KOPT-K1 (cell line): Measurements from ENCODE around the gene CD274.
A peak's percentile ranks its signal among the peaks of the same experiment; 100 is the strongest.
"Not testable (repeated sequence)": the region's sequence is repeated elsewhere in the genome, so short reads cannot be mapped to it uniquely, and the experiment has no call there.

Source experiments
- H3K27ac ChIP-seq: fragments of 200-600 bp; sonication (generic); 2 replicates; pipeline ENCODE4 v1.5.1; 2016; ENCODE audit warnings: antibody characterized with exemption, mild to moderate bottlenecking, low read depth, low read length; ENCODE audit not compliant: poor library complexity, severe bottlenecking
- H3K36me3 ChIP-seq: fragments of 200-600 bp; sonication (generic); 2 replicates; pipeline ENCODE4 v1.5.1; 2017; ENCODE audit warnings: antibody characterized with exemption, mild to moderate bottlenecking, low read length, moderate library complexity; ENCODE audit not compliant: insufficient read depth
- H3K9me3 ChIP-seq: fragments of 200-600 bp; sonication (generic); 2 replicates; pipeline ENCODE4 v1.5.1; 2017; ENCODE audit warnings: antibody characterized with exemption, low read length, mild to moderate bottlenecking; ENCODE audit not compliant: insufficient read depth, poor library complexity, severe bottlenecking

The CD274 gene

DNA sequence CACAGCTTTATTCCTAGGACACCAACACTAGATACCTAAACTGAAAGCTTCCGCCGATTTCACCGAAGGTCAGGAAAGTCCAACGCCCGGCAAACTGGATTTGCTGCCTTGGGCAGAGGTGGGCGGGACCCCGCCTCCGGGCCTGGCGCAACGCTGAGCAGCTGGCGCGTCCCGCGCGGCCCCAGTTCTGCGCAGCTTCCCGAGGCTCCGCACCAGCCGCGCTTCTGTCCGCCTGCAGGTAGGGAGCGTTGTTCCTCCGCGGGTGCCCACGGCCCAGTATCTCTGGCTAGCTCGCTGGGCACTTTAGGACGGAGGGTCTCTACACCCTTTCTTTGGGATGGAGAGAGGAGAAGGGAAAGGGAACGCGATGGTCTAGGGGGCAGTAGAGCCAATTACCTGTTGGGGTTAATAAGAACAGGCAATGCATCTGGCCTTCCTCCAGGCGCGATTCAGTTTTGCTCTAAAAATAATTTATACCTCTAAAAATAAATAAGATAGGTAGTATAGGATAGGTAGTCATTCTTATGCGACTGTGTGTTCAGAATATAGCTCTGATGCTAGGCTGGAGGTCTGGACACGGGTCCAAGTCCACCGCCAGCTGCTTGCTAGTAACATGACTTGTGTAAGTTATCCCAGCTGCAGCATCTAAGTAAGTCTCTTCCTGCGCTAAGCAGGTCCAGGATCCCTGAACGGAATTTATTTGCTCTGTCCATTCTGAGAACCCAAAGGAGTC is at the start of gene CD274:
Gene CD274 (plus strand): TSS at position 184 of the 733 bp plus-strand sequence. CDS start 5,572 bp downstream, outside the sequence.
- H3K9me3 ChIP-seq, result no peaks in the 10 kb centered on the region
- peak within 1 kb of the TSS; percentile 54 for H3K27ac ChIP-seq
- H3K36me3 ChIP-seq, result no peaks in the 10 kb centered on the region

DNA sequence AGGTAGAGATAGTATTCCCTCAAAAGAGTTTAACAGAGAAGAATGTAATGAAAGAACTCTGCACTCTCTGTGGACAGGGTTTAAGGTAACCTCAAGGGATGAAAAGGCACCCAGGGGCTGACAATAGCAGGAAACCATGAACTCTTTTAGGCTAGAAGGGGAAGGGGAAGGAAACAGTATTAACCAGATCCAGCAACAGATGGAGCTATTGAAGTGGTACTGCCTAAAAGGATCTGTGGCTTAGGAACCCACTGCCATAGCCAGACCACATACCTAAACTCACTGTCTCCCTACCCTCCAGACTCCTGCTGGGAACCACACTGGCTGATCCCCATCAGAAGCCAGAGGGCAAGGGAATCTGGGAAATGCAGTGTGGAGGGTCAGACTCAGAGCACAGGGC is 48.1 kb upstream of the CD274 start:
- H3K27ac ChIP-seq, result no peak overlapping the region
- no peaks in the 10 kb centered on the region for H3K36me3 ChIP-seq
- H3K9me3 ChIP-seq, result peaks cover 18% of the 10 kb centered on the region

DNA sequence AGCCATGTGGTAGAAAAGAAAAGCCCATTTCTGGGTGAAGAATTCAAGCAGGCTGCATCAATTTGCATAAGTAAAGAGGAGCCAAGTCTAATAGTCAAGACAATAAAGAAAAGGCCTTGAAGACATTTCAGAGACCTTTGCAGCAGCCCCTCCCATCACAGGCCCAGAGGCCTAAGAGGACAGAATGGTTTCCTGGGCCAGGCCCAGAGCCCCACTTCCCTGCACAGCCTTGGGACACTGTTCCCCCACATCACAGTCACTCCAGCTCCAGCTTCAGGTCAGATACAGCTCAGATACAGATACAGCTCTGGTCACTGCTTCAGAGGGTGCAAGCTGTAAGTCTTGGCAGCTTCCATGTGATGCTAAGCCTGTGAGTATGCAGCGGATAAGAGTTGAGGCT is 41.7 kb upstream of the CD274 start:
- Histone ChIP-seq H3K27ac (no peak overlapping the region), H3K9me3 (peaks cover 43% of the 10 kb centered on the region), H3K36me3 (no peaks in the 10 kb centered on the region)

DNA sequence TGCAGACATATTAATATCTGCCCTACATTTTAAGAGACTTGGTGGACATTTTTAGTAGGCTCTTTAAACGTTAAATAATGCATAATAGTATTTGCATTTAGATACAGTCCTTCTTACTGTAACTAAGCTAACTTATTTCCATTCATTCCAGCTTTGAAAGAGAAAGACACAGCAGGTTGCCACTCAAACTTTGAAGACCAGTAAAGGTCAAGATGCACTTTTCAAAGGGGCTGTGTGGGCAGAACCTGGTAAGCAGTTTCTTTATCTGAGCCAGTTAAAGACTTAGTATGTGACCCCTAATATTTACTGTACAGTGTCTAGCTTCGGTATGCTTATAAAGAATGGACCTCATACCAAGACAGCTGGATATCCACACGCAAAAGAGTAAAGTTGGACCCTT is 33.4 kb upstream of the CD274 start:
- Histone ChIP-seq H3K36me3 (no peaks in the 10 kb centered on the region), H3K9me3 (no peaks in the 10 kb centered on the region), H3K27ac (no peak overlapping the region)

DNA sequence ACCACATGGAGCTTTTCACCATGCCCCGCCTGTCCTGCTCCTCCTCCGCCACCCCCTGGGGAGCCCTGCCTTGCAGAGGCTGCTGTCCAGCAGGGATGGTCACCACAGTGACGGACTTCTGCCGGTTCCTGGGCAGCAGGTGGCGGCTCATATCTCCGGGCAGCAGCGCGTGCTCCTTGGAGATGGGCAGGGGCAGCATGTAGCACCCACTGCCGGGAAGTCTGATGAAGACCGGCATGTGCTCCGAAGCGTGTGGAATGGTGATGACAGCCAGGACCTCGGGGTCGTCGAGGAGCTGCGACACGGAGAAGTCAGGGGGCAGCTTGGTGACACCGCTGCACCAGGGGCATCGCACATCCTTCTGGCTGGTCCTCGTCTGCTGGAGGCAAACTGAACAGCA is 31.9 kb upstream of the CD274 start:
- Histone ChIP-seq H3K27ac (no peak overlapping the region), H3K36me3 (no peaks in the 10 kb centered on the region), H3K9me3 (no peaks in the 10 kb centered on the region)

DNA sequence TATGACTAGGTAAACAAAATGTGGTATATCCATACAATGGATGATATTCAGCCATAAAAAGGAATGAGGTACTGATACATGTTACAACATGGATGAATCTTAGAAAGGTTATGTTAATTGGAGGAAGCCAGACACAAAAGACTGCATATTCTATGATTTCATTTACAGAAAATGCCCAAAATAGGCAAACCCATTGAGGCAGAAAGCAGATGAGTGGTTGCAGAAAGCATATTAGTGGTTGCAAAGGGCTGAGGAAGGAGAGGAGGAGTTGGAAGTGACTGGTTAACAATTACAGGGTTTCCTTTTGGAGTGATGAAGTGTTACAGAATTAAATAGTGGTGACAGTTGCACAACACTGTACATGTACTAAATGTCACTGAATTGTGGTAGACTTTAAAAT is 30.4 kb upstream of the CD274 start:
- Histone ChIP-seq H3K9me3 (no peaks in the 10 kb centered on the region), H3K36me3 (no peaks in the 10 kb centered on the region), H3K27ac (no peak overlapping the region)

DNA sequence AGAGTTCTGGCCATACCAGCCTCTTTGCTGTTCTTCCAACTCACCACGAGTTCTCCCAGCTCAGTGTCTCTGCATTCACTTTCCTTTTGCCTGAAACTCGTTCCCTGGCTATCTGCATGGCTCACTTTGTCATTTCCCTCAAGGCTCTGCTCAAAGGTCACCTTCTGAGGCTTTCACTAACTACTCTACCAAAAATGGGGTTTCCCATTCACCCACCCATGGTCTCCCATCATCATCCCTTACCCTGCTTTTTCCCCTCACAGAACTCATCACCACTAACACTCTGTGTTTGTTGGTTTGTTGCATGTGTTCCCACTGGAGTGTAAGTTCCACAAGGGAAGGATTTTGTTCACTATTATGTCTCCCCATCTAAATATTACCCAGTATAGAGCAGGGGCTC is 29.2 kb upstream of the CD274 start:
- no peak overlapping the region for H3K27ac ChIP-seq

DNA sequence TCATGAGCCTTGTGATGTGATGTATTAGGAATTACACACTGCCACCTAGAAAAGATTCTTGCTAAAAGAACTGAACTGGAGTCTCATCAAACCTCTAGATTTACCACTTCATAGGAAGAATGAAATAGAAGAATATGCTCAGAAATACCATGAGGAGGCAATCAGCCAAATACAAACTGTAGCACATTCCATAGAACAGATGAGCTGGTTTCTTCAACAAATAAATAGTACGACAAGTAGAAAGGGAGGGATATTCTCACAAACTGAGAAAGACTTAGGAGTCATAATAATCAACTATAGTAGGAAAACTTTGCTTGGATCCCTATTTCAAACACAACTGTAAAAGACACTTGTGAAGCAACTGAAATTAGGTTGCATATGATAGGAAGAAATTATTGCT is 28.1 kb upstream of the CD274 start:
- H3K9me3 ChIP-seq, result no peaks in the 10 kb centered on the region
- no peak overlapping the region for H3K27ac ChIP-seq
- H3K36me3 ChIP-seq, result no peaks in the 10 kb centered on the region

More for the DNA sequence above, 29.2 kb upstream of the CD274 start:
- Histone ChIP-seq H3K36me3 (no peaks in the 10 kb centered on the region), H3K9me3 (no peaks in the 10 kb centered on the region)

DNA sequence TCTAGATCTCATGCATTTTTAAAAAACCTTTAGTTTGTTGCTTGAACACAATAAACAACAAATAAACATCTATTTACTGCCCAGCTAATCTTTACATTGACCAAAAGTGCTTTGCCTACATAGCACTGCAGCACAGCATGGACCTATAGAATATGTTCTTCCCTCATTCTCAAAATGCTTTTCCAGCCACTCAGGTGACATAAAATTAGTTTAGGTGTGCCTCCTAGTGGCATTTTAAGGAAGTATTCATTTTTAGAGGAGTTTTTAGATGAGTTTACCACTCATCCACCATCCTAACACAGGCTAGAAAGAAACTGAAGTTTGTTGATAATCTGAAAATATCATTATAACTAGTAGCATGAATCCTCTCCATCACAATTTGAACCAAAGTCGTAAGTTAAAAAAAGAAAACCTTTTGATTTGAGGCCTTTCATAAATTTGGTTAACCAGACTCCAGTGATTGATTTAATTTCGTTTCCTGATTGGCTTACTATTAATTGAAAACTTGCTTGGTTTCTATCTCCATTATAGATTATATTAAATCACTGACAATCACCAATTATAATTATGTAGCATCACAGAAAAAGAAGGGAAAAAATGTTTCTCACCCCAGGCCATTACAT is 25.2 kb upstream of the CD274 start:
- H3K9me3 ChIP-seq, result no peaks in the 10 kb centered on the region
- H3K36me3 ChIP-seq, result peaks cover 7% of the 10 kb centered on the region; the same call in 1 of the 2 replicates
- no peak overlapping the region for H3K27ac ChIP-seq

DNA sequence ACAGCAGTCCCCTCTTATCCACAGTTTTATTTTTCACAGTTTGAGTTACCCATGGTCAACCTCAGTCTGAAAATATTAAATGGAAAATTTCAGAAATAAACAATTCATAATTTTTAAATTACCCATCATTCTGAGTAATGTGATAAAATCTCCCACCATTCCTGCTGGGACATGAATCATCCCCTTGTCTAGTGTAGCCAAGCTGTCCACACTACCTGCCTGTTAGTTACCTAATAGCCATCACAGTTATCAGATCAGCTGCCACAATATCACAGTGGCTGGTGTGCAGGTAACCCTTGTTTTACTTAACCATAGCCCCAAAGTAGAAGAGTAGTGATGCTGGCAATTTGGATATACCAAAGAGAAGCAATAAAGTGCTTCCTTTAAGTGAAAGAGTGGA is 23.3 kb upstream of the CD274 start:
- Histone ChIP-seq H3K27ac (no peak overlapping the region), H3K36me3 (peaks cover 17% of the 10 kb centered on the region), H3K9me3 (no peaks in the 10 kb centered on the region)

DNA sequence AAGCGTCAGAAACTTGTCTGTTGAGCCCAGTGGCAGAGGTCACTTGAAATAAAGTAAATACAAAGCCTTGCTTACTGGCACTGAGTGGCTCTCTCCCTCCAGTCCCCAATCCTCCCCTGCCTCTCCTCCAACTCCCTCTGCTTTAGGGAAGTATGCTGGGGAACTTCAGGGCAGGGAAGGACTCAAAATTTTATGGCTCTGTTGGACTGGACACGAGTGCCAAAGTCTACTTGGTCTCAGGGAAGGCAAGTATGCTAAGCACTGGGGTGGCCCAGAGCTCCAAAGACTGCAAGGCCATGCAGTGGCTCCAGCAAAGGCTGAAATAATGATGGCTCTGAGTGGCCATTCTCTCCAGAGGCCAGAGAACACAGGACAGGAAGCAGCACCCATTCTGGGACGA is 22.2 kb upstream of the CD274 start:
- H3K27ac ChIP-seq, result no peak overlapping the region
- H3K9me3 ChIP-seq, result peaks cover 3% of the 10 kb centered on the region
- H3K36me3 ChIP-seq, result peaks cover 22% of the 10 kb centered on the region

DNA sequence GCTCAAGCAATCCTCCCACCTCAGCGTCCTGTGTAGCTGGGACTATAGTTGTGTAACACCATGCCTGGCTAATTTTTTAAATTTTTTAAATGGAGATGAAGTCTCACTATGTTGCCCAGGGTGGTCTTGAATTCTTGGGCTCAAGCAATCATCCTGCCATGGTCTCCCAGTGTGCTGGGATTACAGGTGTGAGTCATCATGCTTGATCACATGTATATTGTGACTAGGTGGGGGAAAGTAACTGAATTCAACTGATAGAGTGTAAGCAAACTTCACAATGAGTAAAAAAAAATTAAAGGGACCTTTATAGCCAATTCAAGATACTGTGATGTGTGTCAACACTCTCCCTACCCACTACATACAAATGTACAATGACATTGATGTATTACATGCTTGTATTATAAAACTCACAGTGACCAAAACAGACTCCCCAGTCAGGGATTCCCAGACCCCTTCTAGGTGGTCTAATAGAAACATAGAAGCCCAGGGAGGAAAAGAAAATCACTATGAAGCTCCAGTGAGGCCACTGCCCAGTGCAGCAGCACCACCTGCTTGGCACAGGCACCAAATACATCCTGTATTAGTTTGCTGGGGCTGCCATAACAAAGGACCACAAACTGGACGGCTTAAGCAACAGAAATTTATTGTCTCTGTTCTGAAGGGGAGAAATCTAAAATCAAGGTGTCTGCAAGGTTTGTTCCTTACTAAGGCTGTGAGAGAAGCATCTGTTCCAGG is 21.4 kb upstream of the CD274 start:
- Histone ChIP-seq H3K27ac (no peak overlapping the region), H3K36me3 (peaks cover 22% of the 10 kb centered on the region), H3K9me3 (peaks cover 7% of the 10 kb centered on the region)

DNA sequence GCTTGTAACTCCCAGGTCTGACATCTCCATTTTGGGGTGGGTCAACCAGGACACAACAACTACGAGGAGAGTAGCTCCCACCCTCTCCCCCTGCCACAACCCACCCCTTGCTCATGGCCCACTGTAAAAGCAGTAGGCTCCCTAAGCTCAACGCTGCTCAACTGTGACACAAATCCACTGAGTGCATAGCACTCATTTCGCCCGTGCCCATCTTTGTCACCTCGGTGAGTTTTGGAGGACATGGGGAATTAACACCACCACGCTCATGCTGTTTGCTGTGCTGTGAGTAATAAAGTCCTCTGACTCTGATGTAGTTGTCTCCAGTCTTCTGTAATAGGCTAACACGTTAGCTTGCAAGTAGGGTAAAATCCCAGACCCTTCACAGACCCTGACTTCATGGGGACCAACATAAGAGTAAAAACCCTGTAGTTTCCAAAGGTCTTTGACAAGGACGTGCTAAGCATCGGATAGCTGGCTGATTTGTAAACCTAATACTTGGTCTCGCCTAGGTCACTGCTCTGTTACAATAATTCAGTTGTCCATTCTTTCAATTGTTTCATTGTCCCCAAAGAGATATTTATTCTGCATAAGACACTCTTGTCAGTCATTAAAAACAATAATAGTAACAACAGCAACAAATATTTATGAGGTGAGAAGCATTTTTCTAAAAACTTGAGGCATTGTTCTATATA is 20.3 kb upstream of the CD274 start:
- peaks cover 22% of the 10 kb centered on the region for H3K36me3 ChIP-seq
- peaks cover 14% of the 10 kb centered on the region for H3K9me3 ChIP-seq

DNA sequence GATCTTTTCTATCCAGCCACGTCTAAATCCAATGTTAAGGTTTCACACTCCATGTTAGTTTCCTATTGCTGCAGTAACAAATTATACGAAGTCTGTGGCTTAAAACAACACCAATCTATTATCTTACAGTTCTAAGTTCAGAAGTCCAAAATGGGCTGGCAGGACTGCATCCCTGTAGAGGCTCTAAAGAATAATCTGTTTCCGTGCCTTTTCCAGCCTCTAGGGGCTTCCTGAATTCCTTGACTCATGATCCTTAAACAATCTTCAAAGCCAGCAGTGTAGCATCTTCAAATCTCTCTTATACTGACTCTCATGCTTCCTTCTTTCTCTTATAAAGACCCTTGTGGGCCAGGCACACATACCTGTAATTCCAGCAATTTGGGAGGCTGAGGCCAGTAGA is 19.4 kb upstream of the CD274 start:
- no peak overlapping the region for H3K27ac ChIP-seq
- H3K9me3 ChIP-seq, result peaks cover 14% of the 10 kb centered on the region
- H3K36me3 ChIP-seq, result peaks cover 29% of the 10 kb centered on the region

More for the DNA sequence above, 20.3 kb upstream of the CD274 start:
- no peak overlapping the region for H3K27ac ChIP-seq

DNA sequence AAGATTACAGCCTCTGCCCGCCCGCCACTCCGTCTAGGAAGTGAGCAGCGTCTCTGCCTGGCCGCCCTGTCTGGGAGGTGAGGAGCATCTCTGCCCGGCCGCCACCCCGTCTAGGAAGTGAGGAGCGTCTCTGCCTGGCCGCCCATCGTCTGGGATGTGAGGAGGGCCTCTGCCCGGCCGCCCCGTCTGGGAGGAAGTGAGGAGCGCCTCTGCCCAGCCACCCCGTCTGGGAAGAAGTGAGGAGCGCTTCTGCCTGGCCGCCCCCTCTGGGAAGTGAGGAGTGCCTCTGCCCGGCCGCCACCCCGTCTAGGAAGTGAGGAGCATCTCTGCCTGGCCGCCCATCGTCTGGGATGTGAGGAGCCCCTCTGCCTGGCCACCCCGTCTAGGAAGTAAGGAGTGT is 17.5 kb upstream of the CD274 start:
- peaks cover 31% of the 10 kb centered on the region for H3K36me3 ChIP-seq

More for the DNA sequence above, 17.5 kb upstream of the CD274 start:
- peaks cover 14% of the 10 kb centered on the region for H3K9me3 ChIP-seq
- H3K27ac ChIP-seq, result not testable (repeated sequence)
